Frontal cortex (tissue), 4 donors: ENCODE measurements around the gene FHOD3. TPM values are rescaled to one million over a fixed set of nuclear protein-coding genes. Genes with fewer than 3 reads are reported as not detected.

ENCODE experiments used
- DNase-seq, 2 donors: peaks; one replicate each; pipeline ENCODE4 v3.0.0; 2012; ENCODE audit warnings: low spot score in 2 of 2
- FAIRE-seq: peaks from 2 replicates; lab custom pipeline; 2012; peaks lifted over from hg19 to GRCh38; lab: Jason Lieb, UNC
- total RNA-seq: library from RNA; depleted of rRNA; stranded (reverse); fragments of >200 nt; gene quantifications from one replicate; pipeline ENCODE4 v1.2.3, GENCODE V29; 2014
- donor health status: control.
- donor health status: control.
- donor health status: control.

Gene FHOD3
- total RNA-seq, 1 donor from 2014 or later: 46.9 TPM

DNA sequence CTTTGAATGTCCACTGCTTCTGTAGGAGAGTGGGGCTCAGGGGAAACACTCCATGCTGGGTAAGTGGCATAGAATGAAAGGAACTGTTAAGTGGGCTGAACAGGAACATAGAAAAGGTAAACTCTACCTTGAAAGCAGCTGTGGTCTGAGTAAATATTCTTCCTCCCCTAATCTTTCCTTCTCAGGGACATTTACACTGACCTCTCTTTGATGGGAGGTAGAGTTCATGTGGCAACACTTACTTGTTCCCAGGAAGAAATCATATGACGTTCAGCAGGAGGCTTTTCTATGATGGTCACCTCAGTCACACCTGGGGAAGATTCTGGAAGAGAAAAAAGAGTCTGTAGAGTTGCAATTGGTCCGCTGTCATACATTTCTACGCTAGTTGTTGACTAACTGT is 521.1 kb downstream of the FHOD3 start:
- no peak for FAIRE-seq
- no peak for DNase-seq

DNA sequence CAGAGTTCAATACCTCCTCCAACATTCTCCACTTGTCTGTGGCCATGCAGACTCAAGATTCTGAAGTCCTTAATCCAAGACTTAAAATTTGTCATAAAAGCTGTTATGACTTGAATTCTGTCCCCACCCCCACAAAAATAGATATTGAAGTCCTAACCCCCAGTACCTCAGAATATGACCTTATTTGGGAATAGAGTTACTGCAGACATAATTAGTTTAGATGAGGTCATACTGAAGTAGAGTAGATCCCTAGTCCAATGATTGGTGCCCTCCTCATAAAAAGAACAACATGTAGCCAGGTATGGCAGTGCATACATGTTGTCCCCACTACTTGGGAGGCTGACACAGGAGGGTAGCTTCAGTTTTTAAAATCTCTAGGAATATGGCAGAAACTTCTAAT is 522.1 kb downstream of the FHOD3 start:
- no peak for DNase-seq
- FAIRE-seq: no peak

DNA sequence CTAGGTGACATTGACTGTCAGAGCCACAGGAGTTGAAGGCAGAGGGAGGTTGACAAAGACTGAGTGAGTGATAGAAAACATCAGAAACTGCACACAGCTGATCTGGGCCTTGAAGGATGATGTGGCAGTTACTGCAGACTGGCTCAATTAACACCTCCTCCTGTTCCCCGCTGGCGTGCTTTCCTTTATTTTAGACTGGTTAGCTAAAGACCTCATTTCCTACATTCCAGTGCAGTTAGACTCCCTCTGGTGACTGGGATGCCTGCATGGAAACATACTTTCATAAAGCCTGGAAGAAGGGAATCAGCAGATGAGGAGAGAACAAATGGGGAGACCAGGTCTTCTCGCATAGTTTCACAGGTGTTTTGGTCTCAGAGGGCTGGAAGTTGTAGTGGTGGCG is 524.2 kb downstream of the FHOD3 start:
- no peak for DNase-seq
- FAIRE-seq: no peak

DNA sequence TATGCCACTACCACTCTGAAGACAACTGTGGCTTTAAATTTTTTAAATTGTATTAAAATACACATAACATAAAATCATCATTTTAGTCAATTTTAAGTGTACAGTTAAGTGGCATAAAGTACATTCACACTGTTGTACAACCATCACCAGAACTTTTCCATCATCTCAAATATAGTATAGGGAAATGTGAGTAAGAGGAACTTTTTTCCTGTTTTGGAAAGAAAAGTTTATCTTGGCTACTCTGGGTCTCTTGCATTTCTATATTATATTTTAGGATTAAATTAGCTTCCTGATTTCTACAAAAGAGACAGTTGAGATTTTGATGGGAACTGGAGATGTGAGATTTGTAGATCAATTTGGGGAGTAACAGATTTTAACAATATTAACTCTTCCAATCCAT is 528.0 kb downstream of the FHOD3 start:
- DNase-seq (no peak), FAIRE-seq (no peak)

DNA sequence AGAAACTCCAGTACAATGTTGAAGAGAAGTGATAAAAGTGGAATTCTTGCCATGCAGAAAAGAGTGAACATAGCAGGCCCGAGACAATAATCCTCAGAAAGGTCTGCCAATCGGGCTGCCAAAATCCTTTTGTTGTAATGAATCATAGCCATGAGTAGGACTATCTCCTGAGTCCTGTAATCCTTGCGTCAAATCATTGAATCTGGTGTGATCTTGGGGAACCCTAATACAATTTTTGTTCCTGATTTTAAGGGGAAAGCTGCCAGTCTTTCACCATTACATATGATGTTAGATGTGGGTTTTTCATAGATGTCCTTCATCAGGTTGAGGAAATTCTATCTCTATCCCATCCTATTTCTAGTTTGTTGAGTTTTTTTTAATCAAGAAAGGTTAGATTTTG is 529.0 kb downstream of the FHOD3 start:
- FAIRE-seq (no peak), DNase-seq (no peak)

DNA sequence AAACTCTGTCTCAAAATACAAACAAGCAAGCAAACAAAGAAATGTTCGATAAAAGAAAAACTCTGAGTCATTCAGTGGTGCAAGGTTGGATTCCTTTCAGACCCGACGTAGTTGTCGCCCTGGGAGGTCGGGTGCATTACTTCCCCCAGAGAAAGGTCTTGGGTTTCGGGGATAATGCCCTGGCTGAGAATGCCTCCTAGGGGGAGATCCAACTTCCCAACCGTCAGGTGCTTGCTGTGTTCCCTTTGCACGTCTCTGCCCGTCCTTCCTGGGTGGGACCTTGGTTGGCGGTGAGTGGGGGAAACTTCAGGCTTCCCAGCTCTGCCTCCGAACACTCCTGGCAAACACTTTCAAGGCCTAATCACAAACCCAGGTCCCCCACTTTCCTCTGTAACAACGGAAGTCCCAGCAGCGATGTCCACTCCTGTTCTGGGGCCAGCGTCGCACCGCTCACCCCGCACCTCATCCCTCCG is 530.7 kb downstream of the FHOD3 start:
- FAIRE-seq (no peak), DNase-seq (peak in 1 of 2 donors; percentile 21)

DNA sequence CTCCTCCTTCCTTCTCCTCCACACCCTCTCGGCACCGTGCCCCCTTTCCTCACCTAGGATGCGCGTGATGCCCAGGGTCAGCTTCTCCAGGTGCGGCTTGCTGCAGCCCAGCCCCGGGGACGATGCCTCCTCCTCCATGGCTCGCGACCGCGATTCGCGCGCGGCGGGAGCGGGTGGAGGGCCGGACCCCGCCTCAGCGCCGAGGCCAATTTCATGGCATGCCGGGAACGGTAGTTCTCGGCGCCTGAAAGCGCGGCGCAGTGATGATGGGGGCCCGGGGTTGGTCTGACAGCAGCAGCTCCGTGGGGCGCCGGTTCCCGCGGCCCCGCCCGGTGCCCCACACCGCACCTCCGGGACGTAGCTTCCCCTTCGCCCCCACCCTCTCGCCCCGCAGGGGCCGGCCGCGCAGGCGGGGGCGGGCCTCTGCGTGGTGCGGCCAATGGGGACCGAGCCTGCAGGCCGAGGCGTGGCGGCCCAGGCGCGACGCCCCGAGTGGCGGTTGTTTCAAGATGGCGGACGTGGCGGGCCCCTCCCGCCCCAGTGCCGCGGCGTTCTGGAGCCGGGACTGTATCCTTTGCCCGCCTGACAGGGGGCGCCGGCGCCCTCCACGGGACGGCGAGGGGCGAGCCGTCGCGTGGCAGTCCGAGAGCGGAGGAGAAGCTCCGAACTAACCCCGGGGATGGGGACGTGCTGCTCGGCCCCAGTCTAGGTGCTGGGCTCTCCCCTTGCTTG is 531.3 kb downstream of the FHOD3 start, which contains the start of the genes KIAA1328 and TPGS2:
KIAA1328 (plus strand) TSS at position 498 of the 732 bp plus-strand sequence; CDS start at position 510, 12 bp downstream.
TPGS2 (minus strand) TSS at position 373 of the 732 bp plus-strand sequence; CDS start at position 138, 235 bp downstream.
- DNase-seq: peak; percentile 90 to 91
- no peak for FAIRE-seq

Other genes with a start within 250 kb of the FHOD3 start
- gene RPRD1A, start 230.2 kb upstream of the FHOD3 start, total RNA-seq: 143 TPM
- gene SLC39A6, start 168.4 kb upstream of the FHOD3 start, total RNA-seq: 231 TPM
- gene ELP2, start 167.8 kb upstream of the FHOD3 start, total RNA-seq: 143 TPM
- 0.41 TPM for gene MOCOS, start 110.2 kb upstream of the FHOD3 start, total RNA-seq